ENCODE results near the gene TRAPPC10.

DNA sequence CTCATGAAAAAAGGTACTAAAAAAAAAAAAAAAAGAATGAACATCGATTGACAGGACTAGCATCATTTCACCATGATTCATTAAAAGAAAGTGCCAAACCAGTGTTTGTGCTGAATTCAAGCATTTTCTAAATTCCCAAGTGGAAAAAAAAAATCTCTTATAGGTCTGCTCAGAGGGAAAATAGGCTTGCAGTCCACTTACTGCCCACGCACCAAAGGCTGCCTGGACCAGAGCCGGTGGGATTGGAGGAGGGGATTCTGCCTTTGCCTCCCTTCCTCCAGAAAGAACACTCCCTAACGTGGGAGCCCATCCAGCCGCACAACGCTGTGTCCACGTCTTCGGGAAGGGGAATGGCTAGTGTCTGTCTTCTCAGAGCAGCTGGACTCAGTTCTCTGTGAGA lies 5.5 kb upstream of the TRAPPC10 start:
- TF ChIP-seq CTCF (IDR thresholded peaks at IDR 0.05): no peak
- TF ChIP-seq POLR2A (IDR thresholded peaks at IDR 0.05): no peak

Measured in uterus (tissue), 2 donors.